Subcutaneous adipose tissue (tissue), 4 donors: ENCODE results near the gene LGR6. TPM values are rescaled to one million over a fixed set of nuclear protein-coding genes. Genes with fewer than 3 reads are reported as not detected.

ENCODE experiments used
- CTCF ChIP-seq: fragments of 450-650 bp; IDR thresholded peaks from one replicate; pipeline ENCODE4 v1.5.1; 2016; ENCODE audit warnings: low read depth, mild to moderate bottlenecking, control low read depth, antibody characterized with exemption, moderate library complexity
- total RNA-seq, 4 donors: library from RNA; depleted of rRNA; stranded (reverse); fragments of >200 nt; gene quantifications; one replicate each; pipeline ENCODE4 v1.1.0, GENCODE V29; 2016

Gene LGR6
- total RNA-seq, 4 donors from 2014 or later, result not detected

- no peak for TF ChIP-seq CTCF
These were observed 55.3 kb downstream of the LGR6 start for GRCh38 chr1:202248861-202249260.

GRCh38 chr1:202249436-202249835 lies 55.8 kb downstream of the LGR6 start:
- TF ChIP-seq CTCF, result no peak

DNA sequence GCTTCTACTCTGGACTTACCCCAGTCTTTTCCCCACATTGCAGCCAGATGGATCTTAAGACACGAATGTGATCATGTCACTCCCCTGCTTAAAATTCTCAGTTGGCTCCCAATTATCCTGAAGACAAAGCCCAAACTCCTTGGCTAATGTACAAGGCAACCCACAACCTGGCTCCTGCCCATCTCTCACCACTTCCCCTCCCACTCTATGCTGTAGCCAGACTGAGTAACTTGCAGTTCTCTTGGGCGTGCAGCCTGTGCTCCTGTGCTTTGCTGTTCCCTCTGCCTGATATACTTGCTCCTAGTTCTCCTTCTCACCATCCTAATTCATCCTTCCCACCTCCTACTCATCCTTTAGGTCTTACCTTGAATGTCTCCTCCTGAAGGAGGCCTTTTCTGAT lies 56.2 kb downstream of the LGR6 start:
- TF ChIP-seq CTCF, result no peak

DNA sequence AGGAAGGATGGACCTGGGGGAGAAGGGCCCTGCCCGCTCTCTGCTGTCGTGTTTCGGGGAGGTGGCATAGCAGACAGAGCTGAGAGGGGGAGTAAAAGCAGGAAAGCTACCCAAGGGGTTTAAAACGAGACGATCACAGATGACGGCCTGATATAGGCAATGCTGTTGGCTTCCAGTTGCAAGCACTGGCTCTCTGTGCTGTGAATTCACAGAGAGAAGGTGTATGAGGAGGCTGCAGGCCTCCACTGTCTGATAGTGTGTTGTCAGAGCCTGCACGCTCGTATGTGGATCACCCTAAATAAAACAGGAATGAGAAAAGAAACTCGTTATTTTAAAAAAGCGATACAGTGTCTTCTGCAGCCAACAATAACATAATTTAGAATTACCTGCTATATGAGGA lies 57.4 kb downstream of the LGR6 start:
- TF ChIP-seq CTCF, result no peak

GRCh38 chr1:202251424-202252256 lies 58.0 kb downstream of the LGR6 start:
- no peak for TF ChIP-seq CTCF

- no peak for TF ChIP-seq CTCF
These were observed 58.7 kb downstream of the LGR6 start for GRCh38 chr1:202252271-202252670.

DNA sequence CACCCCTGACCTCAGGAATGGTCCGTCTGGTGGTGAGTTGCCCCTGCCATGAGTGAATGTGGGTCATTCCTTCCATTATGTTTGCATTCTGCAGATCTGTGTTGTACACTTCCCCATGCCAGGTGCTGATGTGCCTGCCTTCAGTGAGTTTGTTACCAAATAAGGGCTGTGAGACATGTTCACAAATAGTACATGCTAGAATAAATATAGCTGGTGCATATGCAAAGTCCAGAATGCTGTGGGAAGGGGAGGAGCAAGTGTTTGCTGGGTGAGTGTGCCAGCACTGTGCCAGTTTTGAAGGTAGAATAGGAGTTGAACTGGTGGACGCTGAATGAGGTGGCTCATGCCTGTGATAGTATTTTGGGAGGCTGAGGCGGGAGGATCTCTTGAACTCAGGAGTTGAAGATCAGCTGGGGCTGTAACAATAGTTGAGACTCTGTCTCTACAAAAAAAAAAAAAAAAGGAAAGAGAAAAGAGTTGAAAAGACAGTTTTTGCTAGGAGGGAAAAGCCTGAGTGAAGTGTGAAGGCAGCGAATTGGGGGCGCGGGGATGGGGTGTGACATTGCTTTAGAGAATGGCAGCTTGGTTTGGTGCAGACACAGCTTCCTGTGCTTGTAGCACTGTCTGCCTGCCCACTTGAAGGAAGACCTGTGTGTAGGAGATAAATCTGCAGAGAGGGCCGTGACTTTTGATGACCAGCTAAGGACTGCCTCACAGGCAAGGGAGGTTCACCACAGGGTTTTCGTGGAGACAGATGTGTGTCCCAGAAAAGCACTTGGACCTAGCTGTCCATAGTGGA lies 61.1 kb downstream of the LGR6 start:
- no peak for TF ChIP-seq CTCF
